Natural killer cell (primary cell): Measurements from ENCODE around the gene SRSF7. TPM values are rescaled to one million over a fixed set of nuclear protein-coding genes. Genes with fewer than 3 reads are reported as not detected.

ENCODE experiments used
- ATAC-seq, 3 donors: fragments of 150-1000 bp in 2 of 3; fragments of 200-7000 bp in 1 of 3; cut with Tn5 transposase; 1 replicate in 1 of 3; 2 replicates in 2 of 3; pipeline ENCODE4 v1.10.0; 2021; ENCODE audit warnings: mild to moderate bottlenecking in 2 of 3, moderate library complexity in 2 of 3
- DNase-seq, 2 donors: peaks; one replicate each; pipeline versions ENCODE4 v3.0.0 to v3.0.0-alpha.2; 2013 to 2021; ENCODE audit warnings: mixed read lengths in 1 of 2
- H3K27ac ChIP-seq: one replicate; pipeline ENCODE4 v1.5.1; 2013; ENCODE audit warnings: mild to moderate bottlenecking, low read length
- H3K27me3 ChIP-seq: one replicate; pipeline ENCODE4 v1.6.1; 2013; ENCODE audit warnings: low read length; ENCODE audit not compliant: control insufficient read depth, insufficient read depth
- H3K36me3 ChIP-seq: one replicate; pipeline ENCODE4 v1.6.1; 2013; ENCODE audit warnings: low read length; ENCODE audit not compliant: control insufficient read depth, insufficient read depth
- H3K4me1 ChIP-seq: one replicate; pipeline ENCODE4 v1.6.1; 2013; ENCODE audit warnings: low read length; ENCODE audit not compliant: control insufficient read depth, insufficient read depth
- H3K4me3 ChIP-seq: one replicate; pipeline ENCODE4 v1.5.1; 2013; ENCODE audit warnings: low read length
- H3K9me3 ChIP-seq: one replicate; pipeline ENCODE4 v1.6.1; 2013; ENCODE audit warnings: low read length; ENCODE audit not compliant: control insufficient read depth, insufficient read depth
- H3K27ac Mint-ChIP-seq, 2 donors: one replicate each; pipeline ENCODE4 v1.8.0; 2022; ENCODE audit warnings: mild to moderate bottlenecking in 2 of 2, mixed read lengths in 2 of 2, moderate library complexity in 1 of 2
- H3K27me3 Mint-ChIP-seq, 2 donors: one replicate each; pipeline ENCODE4 v1.8.0; 2022; ENCODE audit warnings: low read depth in 2 of 2, mixed read lengths in 2 of 2
- H3K36me3 Mint-ChIP-seq: one replicate; pipeline ENCODE4 v1.8.0; 2022; ENCODE audit warnings: mixed read lengths
- H3K4me1 Mint-ChIP-seq, 2 donors: one replicate each; pipeline ENCODE4 v1.8.0; 2022; ENCODE audit warnings: mixed read lengths in 2 of 2
- H3K4me3 Mint-ChIP-seq: one replicate; pipeline ENCODE4 v1.8.0; 2022; ENCODE audit warnings: mild to moderate bottlenecking, moderate library complexity, mixed read lengths
- H3K9me3 Mint-ChIP-seq, 2 donors: one replicate each; pipeline ENCODE4 v1.8.0; 2022; ENCODE audit warnings: mixed read lengths in 2 of 2
- WGBS: methylation state at CpG from one replicate; pipeline ENCODE4 v1.1.7; 2013; ENCODE audit warnings: missing lambda C conversion rate; ENCODE audit not compliant: insufficient coverage; 5-methylcytosine and 5-hydroxymethylcytosine counted together
- intact Hi-C: fragments of 100-400 bp; cut with micrococcal nuclease; formaldehyde crosslinking; loops from one replicate; pipeline ENCODE4 v1.14.2; 2022
- total RNA-seq, 4 donors: library from RNA; stranded (reverse); fragments of 120-200 nt in 1 of 4; gene quantifications; one replicate each; pipeline versions ENCODE4 v1.2.3 to v1.2.4, GENCODE V29; 2013 to 2022
- TF ChIP-seq, protein P1 (sequence below): fragments of 200-600 bp; IDR thresholded peaks from one replicate; pipeline ENCODE4 v1.8.0; 2022; ENCODE audit warnings: antibody characterized with exemption

The SRSF7 gene
- total RNA-seq, 3 donors from 2014 or later (not counting 1 experiment from before 2014, with no cell fraction given) = 323 to 538 (median 359) TPM

GRCh38 chr2:38775097-38775920 lies 24.1 kb upstream of the SRSF7 start:
- Mint-ChIP-seq H3K4me3 (peak overlapping the region; percentile 30), H3K9me3 (no peaks in the 10 kb centered on the region), H3K4me1 (peaks cover 12% of the 10 kb centered on the region in 2 donors), H3K27me3 (peaks cover 22 to 23% of the 10 kb centered on the region in 2 donors), H3K36me3 (no peaks in the 10 kb centered on the region), H3K27ac (no peak overlapping the region)
- DNase-seq (no peak), ATAC-seq (no peak)
- WGBS = 87% methylated on average over 16 of the region's 17 CpGs
- H3K36me3 ChIP-seq = peaks cover under 1% of the 10 kb centered on the region
- H3K4me1 ChIP-seq = peaks cover 12% of the 10 kb centered on the region
- intact Hi-C loops = no loop called here
- H3K9me3 ChIP-seq = no peaks in the 10 kb centered on the region
- H3K4me3 ChIP-seq = no peak overlapping the region
- TF ChIP-seq, protein P1, sequence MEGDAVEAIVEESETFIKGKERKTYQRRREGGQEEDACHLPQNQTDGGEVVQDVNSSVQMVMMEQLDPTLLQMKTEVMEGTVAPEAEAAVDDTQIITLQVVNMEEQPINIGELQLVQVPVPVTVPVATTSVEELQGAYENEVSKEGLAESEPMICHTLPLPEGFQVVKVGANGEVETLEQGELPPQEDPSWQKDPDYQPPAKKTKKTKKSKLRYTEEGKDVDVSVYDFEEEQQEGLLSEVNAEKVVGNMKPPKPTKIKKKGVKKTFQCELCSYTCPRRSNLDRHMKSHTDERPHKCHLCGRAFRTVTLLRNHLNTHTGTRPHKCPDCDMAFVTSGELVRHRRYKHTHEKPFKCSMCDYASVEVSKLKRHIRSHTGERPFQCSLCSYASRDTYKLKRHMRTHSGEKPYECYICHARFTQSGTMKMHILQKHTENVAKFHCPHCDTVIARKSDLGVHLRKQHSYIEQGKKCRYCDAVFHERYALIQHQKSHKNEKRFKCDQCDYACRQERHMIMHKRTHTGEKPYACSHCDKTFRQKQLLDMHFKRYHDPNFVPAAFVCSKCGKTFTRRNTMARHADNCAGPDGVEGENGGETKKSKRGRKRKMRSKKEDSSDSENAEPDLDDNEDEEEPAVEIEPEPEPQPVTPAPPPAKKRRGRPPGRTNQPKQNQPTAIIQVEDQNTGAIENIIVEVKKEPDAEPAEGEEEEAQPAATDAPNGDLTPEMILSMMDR = no peak
- H3K27ac ChIP-seq = no peak overlapping the region
- H3K27me3 ChIP-seq = no peaks in the 10 kb centered on the region

GRCh38 chr2:38771632-38772031 lies 20.5 kb upstream of the SRSF7 start:
- no peak overlapping the region for H3K4me3 ChIP-seq
- no peaks in the 10 kb centered on the region for H3K36me3 Mint-ChIP-seq
- no peaks in the 10 kb centered on the region for H3K9me3 ChIP-seq
- DNase-seq (no peak), ATAC-seq (no peak)
- intact Hi-C loops = no loop called here
- H3K4me3 Mint-ChIP-seq = no peak overlapping the region
- 78% methylated on average over 5 of the region's 5 CpGs for WGBS
- no peaks in the 10 kb centered on the region for H3K9me3 Mint-ChIP-seq
- no peaks in the 10 kb centered on the region for H3K4me1 ChIP-seq
- no peaks in the 10 kb centered on the region for H3K36me3 ChIP-seq
- no peak overlapping the region for H3K27ac Mint-ChIP-seq
- peaks cover 19 to 23% of the 10 kb centered on the region in 2 donors for H3K27me3 Mint-ChIP-seq
- no peak overlapping the region for H3K27ac ChIP-seq
- no peaks in the 10 kb centered on the region for H3K4me1 Mint-ChIP-seq
- TF ChIP-seq, protein P1 = no peak
- H3K27me3 ChIP-seq = no peaks in the 10 kb centered on the region

- no peaks in the 10 kb centered on the region for H3K27me3 ChIP-seq
- H3K9me3 ChIP-seq = no peaks in the 10 kb centered on the region
- TF ChIP-seq, protein P1 = no peak
- intact Hi-C loops = no loop called here
- no peaks in the 10 kb centered on the region for H3K9me3 Mint-ChIP-seq
- DNase-seq (no peak), ATAC-seq (no peak)
- H3K4me3 ChIP-seq = no peak overlapping the region
- H3K36me3 Mint-ChIP-seq = no peaks in the 10 kb centered on the region
- no peaks in the 10 kb centered on the region for H3K4me1 ChIP-seq
- no peaks in the 10 kb centered on the region for H3K36me3 ChIP-seq
- WGBS = 97% methylated on average over 5 of the region's 5 CpGs
- H3K27ac ChIP-seq = no peak overlapping the region
- no peak overlapping the region for H3K4me3 Mint-ChIP-seq
- H3K27me3 Mint-ChIP-seq = no peaks in the 10 kb centered on the region
- H3K4me1 Mint-ChIP-seq = no peaks in the 10 kb centered on the region
- H3K27ac Mint-ChIP-seq = no peak overlapping the region
Measured at GRCh38 chr2:38765551-38765950, 14.4 kb upstream of the SRSF7 start.
